K562 (cell line): ENCODE measurements around the gene ERMN. TPM values are rescaled to one million over a fixed set of nuclear protein-coding genes. Genes with fewer than 3 reads are reported as not detected.

Experiments used
- ATAC-seq: fragments of 200-7000 bp; cut with Tn5 transposase; 3 replicates; pipeline ENCODE4 v1.9.1; 2020; ENCODE audit warnings: moderate library complexity
- BruUV-seq: library from RNA; stranded (reverse); fragments of 400-500 nt; replicated peaks from 2 replicates; lab custom pipeline; 2021; lab: Mats Ljungman, UMichigan
- CTCF ChIA-PET: fragments of 300-600 bp; formaldehyde crosslinking; extraction: SDS; loops from one replicate; lab custom pipeline; 2021; ENCODE audit warnings: low intra/inter-chr PET ratio; lab: Yijun Ruan, JAX
- POLR2A ChIA-PET: fragments of 300-600, 350-650 bp; sonication (Branson Sonifier 250); formaldehyde crosslinking; extraction: SDS; loops from one replicate; lab custom pipeline; 2021; ENCODE audit warnings: antibody characterized with exemption, inconsistent platforms; lab: Yijun Ruan, JAX
- DNase-seq, 4 experiments: peaks; one replicate each; pipeline versions ENCODE4 v3.0.0 to v3.0.0-alpha.2; 2011 to 2018; ENCODE audit warnings: low spot score in 3 of 4, mixed read lengths in 3 of 4; ENCODE audit errors: extremely low read depth in 1 of 4
- FAIRE-seq: peaks from 2 replicates; lab custom pipeline; 2011; peaks lifted over from hg19 to GRCh38; lab: Jason Lieb, UNC
- H2AFZ ChIP-seq: 2 replicates; pipeline ENCODE4 v1.6.0; 2011; ENCODE audit warnings: low read depth, low read length, control low read depth, inconsistent platforms
- H3K27ac ChIP-seq: fragments of 200-600 bp; 3 replicates; pipeline ENCODE4 v1.8.0; 2011; ENCODE audit warnings: low read depth, mild to moderate bottlenecking, control low read depth, inconsistent platforms, low read length, moderate library complexity, mixed read lengths; ENCODE audit errors: extremely low read depth
- H3K27me3 ChIP-seq, 2 experiments: fragments of 300-600 bp in 1 of 2; 2 replicates in 1 of 2; 3 replicates in 1 of 2; pipeline versions ENCODE4 v1.6.0 to v1.8.0; 2011; ENCODE audit warnings: inconsistent platforms in 2 of 2, low read length in 2 of 2, mild to moderate bottlenecking in 1 of 2, mixed read lengths in 1 of 2, moderate library complexity in 1 of 2; ENCODE audit not compliant: control insufficient read depth in 2 of 2, insufficient read depth in 2 of 2
- H3K36me3 ChIP-seq: fragments of 300-600 bp; 3 replicates; pipeline ENCODE4 v1.8.0; 2011; ENCODE audit warnings: mild to moderate bottlenecking, low read length, inconsistent platforms; ENCODE audit not compliant: control insufficient read depth, insufficient read depth
- H3K4me1 ChIP-seq, 2 experiments: fragments of 200-600 bp in 1 of 2; replicated peaks in 1 of 2; 2 replicates in 1 of 2; 3 replicates in 1 of 2; pipeline versions ENCODE4 v1.5.1 to v1.8.0; 2011; ENCODE audit warnings: inconsistent platforms in 2 of 2, low read length in 2 of 2, mild to moderate bottlenecking in 1 of 2, mixed read lengths in 1 of 2, moderate library complexity in 1 of 2; ENCODE audit not compliant: control insufficient read depth in 2 of 2, insufficient read depth in 2 of 2
- H3K4me2 ChIP-seq: 2 replicates; pipeline ENCODE4 v1.6.1; 2011; ENCODE audit warnings: low read length, control low read depth, inconsistent platforms, mixed read lengths; ENCODE audit not compliant: insufficient read depth
- H3K4me3 ChIP-seq: fragments of 200-600 bp; sonication (generic), shearing (Covaris generic); 2 replicates; pipeline ENCODE4 v1.5.1; 2016; ENCODE audit warnings: control low read depth, inconsistent platforms
- H3K79me2 ChIP-seq: fragments of 200-600 bp; 3 replicates; pipeline ENCODE4 v1.8.0; 2011; ENCODE audit warnings: low read length, inconsistent platforms; ENCODE audit not compliant: control insufficient read depth, insufficient read depth
- H3K9ac ChIP-seq, 2 experiments: 2 replicates each; pipeline versions ENCODE4 v1.6.0 to v1.6.1; 2011; ENCODE audit warnings: low read depth in 2 of 2, low read length in 2 of 2, control low read depth in 1 of 2, inconsistent platforms in 1 of 2, mild to moderate bottlenecking in 1 of 2, mixed read lengths in 1 of 2; ENCODE audit not compliant: insufficient read depth in 1 of 2
- H3K9me1 ChIP-seq: one replicate; pipeline ENCODE4 v1.6.0; 2011; ENCODE audit warnings: inconsistent platforms, mild to moderate bottlenecking, low read length, moderate library complexity; ENCODE audit not compliant: control insufficient read depth, insufficient read depth
- H3K9me3 ChIP-seq: replicated peaks from 2 replicates; pipeline ENCODE4 v1.5.1; 2011; ENCODE audit warnings: low read depth, low read length, inconsistent platforms; ENCODE audit not compliant: control insufficient read depth, insufficient read depth
- H4K20me1 ChIP-seq: replicated peaks from 2 replicates; pipeline ENCODE4 v1.6.1; 2011; ENCODE audit warnings: low read length, inconsistent platforms, mixed read lengths; ENCODE audit not compliant: control insufficient read depth, insufficient read depth
- C11orf30 ChIP-seq: fragments of 450-650 bp; IDR thresholded peaks from 2 replicates; pipeline ENCODE4 v1.6.1; 2016; ENCODE audit warnings: low read depth, mild to moderate bottlenecking
- ETV5 ChIP-seq: sonication (generic); formaldehyde crosslinking; IDR thresholded peaks from 2 replicates; pipeline ENCODE4 v1.4.0; 2020; ENCODE audit warnings: low read depth, mild to moderate bottlenecking, missing genetic modification reagents
- MAFF ChIP-seq: IDR thresholded peaks from 2 replicates; pipeline ENCODE4 v1.6.1; 2012; ENCODE audit warnings: low read length, improper control_type of control experiment
- MAFG ChIP-seq: fragments of 450-650 bp; conservative IDR thresholded peaks from 2 replicates; pipeline ENCODE4 v1.6.1; 2016; ENCODE audit warnings: missing genetic modification characterization, missing compliant biosample characterization
- MAFK ChIP-seq: IDR thresholded peaks from 2 replicates; pipeline ENCODE4 v1.6.1; 2011; ENCODE audit warnings: low read length, improper control_type of control experiment
- PHB ChIP-seq: fragments of 250-450 bp; sonication (Bioruptor Pico); IDR thresholded peaks from 2 replicates; pipeline ENCODE4 v1.5.0; 2021
- RAD51 ChIP-seq: fragments of 450-650 bp; IDR thresholded peaks from 2 replicates; pipeline ENCODE4 v1.7.1; 2016; ENCODE audit warnings: low read depth, mild to moderate bottlenecking, borderline replicate concordance
- TSC22D4 ChIP-seq: fragments of 450-650 bp; IDR thresholded peaks from 2 replicates; pipeline ENCODE4 v1.6.1; 2016; ENCODE audit warnings: missing genetic modification characterization, missing biosample characterization, control low read depth
- ZNF316 ChIP-seq: fragments of 450-650 bp; IDR thresholded peaks from 2 replicates; pipeline ENCODE4 v1.6.1; 2016
- WGBS: fragments of 100-300 bp; shearing (Covaris generic); methylation state at CpG from one replicate; pipeline ENCODE4 v1.1.6; 2016; ENCODE audit warnings: low coverage, mixed read lengths; ENCODE audit not compliant: insufficient coverage; ENCODE audit errors: missing lambda C conversion rate; 5-methylcytosine and 5-hydroxymethylcytosine counted together
- in situ Hi-C: fragments of 300-500 bp; cut with MboI; formaldehyde crosslinking; loops from 4 replicates; pipeline ENCODE4 v1.15.0; 2018; ENCODE audit warnings: inconsistent platforms, mixed read lengths
- intact Hi-C: fragments of 100-400 bp; cut with micrococcal nuclease; formaldehyde crosslinking; loops from 2 replicates; pipeline ENCODE4 v1.14.2; 2022
- polyA plus RNA-seq, 8 experiments: library from polyadenylated mRNA; depleted of rRNA in 4 of 8; stranded (reverse) in 5 of 8; unstranded in 3 of 8; fragments of >200 nt; fragmentation: Nextera tagmentation in 2 of 8; fragmentation: Illumina TruSeq in 1 of 8; extraction: Ambion mirVana in 2 of 8; extraction: Trizol in 1 of 8; gene quantifications; 2 replicates each; pipeline versions ENCODE4 v1.2.1 to v1.2.3, GENCODE V29; 2011 to 2014; ENCODE audit warnings: inconsistent platforms in 1 of 8, missing spikeins in 1 of 8
- total RNA-seq, 7 experiments: library from RNA; depleted of rRNA in 6 of 7; stranded (reverse); fragments of >200 nt in 6 of 7; fragmentation: Illumina TruSeq in 2 of 7; extraction: Trizol in 2 of 7; gene quantifications; 2 replicates each; pipeline versions ENCODE4 v1.2.1 to v1.2.3, GENCODE V29; 2011 to 2021; ENCODE audit warnings: low replicate concordance in 1 of 7
- TF ChIP-seq, protein P1 (sequence below): fragments of 450-650 bp; IDR thresholded peaks from 2 replicates; pipeline ENCODE4 v1.6.1; 2016; ENCODE audit warnings: low read depth

Gene ERMN
- total and polyA plus RNA-seq, 9 of the 15 experiments (the other 6 are each of a cell fraction or from before 2014, with no cell fraction given): 0.03 to 0.11 (median 0.05) TPM; not detected in 3

DNA sequence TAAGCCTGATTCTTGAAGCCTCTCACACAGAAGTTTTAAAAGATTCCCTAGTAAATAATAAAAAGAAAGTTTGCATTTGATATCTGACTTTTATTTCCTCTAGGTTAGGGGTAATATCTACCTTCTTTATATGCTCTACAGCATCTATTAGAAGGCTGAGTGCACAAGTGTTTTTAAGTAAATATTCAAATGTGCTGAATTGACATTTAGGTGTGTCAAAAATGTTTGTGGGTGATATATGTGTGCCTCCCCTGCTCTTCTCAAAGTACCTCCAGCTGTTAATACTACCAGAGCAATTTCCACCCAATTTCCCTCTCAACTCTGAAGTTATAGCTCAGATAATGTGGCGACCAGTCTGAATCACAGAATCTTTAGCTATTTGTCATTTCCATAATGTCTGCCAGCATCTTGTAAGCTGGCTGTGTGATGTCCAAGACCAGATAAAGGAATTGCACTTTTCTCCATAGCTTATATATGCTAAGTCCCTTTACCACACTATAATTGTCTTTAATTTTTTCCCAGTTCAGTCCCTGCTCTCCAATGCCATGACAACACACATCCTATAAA, 24.4 kb upstream of the ERMN start:
- DNase-seq: no peak

More for the DNA sequence above, 24.4 kb upstream of the ERMN start:
- no peak for FAIRE-seq
- Histone ChIP-seq H3K27ac (no peak overlapping the region), H4K20me1 (no peaks in the 10 kb centered on the region), H3K9ac (no peak overlapping the region), H3K9me1 (no peaks in the 10 kb centered on the region), H3K4me3 (no peak overlapping the region), H3K9me3 (no peaks in the 10 kb centered on the region), H3K4me2 (no peak overlapping the region), H3K27me3 (no peaks in the 10 kb centered on the region), H3K79me2 (no peaks in the 10 kb centered on the region), H3K4me1 (no peaks in the 10 kb centered on the region), H2AFZ (no peak overlapping the region), H3K36me3 (no peaks in the 10 kb centered on the region)
- no peak for ATAC-seq
- WGBS: 0% methylated on average over 1 of the region's 1 CpG
- ChIA-PET CTCF (no interaction called here), POLR2A (interaction anchor here (0.6 to 1.3 kb wide), 3 partner anchors 15 to 50 kb away, joined by 3 read pairs; no protein-coding TSS in a partner anchor)
- peak; percentile 54 for TF ChIP-seq MAFK
- TF ChIP-seq ETV5 (CRISPR knock-in tag): no peak
- peak; percentile 74 for TF ChIP-seq MAFF
- peak; percentile 63 for TF ChIP-seq MAFG (tag)
- TF ChIP-seq TSC22D4 (tag): no peak
- TF ChIP-seq, protein P1, sequence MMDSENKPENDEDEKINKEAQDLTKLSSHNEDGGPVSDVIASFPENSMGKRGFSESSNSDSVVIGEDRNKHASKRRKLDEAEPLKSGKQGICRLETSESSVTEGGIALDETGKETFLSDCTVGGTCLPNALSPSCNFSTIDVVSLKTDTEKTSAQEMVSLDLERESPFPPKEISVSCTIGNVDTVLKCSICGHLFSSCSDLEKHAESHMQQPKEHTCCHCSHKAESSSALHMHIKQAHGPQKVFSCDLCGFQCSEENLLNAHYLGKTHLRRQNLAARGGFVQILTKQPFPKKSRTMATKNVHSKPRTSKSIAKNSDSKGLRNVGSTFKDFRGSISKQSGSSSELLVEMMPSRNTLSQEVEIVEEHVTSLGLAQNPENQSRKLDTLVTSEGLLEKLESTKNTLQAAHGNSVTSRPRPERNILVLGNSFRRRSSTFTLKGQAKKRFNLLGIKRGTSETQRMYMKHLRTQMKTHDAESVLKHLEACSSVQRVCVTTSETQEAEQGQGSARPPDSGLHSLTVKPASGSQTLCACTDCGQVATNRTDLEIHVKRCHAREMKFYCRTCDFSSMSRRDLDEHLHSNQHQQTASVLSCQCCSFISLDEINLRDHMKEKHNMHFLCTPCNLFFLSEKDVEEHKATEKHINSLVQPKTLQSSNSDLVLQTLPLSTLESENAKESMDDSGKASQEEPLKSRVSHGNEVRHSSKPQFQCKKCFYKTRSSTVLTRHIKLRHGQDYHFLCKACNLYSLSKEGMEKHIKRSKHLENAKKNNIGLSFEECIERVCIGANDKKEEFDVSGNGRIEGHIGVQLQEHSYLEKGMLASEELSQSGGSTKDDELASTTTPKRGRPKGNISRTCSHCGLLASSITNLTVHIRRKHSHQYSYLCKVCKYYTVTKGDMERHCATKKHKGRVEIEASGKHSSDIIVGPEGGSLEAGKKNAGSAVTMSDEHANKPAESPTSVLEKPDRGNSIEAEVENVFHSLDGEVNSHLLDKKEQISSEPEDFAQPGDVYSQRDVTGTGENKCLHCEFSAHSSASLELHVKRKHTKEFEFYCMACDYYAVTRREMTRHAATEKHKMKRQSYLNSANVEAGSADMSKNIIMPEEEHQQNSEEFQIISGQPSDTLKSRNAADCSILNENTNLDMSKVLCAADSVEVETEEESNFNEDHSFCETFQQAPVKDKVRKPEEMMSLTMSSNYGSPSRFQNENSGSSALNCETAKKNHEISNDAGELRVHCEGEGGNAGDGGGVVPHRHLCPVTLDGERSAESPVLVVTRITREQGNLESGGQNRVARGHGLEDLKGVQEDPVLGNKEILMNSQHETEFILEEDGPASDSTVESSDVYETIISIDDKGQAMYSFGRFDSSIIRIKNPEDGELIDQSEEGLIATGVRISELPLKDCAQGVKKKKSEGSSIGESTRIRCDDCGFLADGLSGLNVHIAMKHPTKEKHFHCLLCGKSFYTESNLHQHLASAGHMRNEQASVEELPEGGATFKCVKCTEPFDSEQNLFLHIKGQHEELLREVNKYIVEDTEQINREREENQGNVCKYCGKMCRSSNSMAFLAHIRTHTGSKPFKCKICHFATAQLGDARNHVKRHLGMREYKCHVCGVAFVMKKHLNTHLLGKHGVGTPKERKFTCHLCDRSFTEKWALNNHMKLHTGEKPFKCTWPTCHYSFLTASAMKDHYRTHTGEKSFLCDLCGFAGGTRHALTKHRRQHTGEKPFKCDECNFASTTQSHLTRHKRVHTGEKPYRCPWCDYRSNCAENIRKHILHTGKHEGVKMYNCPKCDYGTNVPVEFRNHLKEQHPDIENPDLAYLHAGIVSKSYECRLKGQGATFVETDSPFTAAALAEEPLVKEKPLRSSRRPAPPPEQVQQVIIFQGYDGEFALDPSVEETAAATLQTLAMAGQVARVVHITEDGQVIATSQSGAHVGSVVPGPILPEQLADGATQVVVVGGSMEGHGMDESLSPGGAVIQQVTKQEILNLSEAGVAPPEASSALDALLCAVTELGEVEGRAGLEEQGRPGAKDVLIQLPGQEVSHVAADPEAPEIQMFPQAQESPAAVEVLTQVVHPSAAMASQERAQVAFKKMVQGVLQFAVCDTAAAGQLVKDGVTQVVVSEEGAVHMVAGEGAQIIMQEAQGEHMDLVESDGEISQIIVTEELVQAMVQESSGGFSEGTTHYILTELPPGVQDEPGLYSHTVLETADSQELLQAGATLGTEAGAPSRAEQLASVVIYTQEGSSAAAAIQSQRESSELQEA: no peak
- no peak for TF ChIP-seq RAD51
- no peak for TF ChIP-seq PHB (CRISPR knock-in tag)
- peak; percentile 79 for TF ChIP-seq ZNF316
- TF ChIP-seq C11orf30: peak; percentile 64; the same call in 1 of the 2 replicates
- intact Hi-C loops: no loop called here
- in situ Hi-C loops: loop anchor here (25.0 kb wide), 1 partner anchor 662 kb away; no protein-coding TSS in a partner anchor
- no TSS peak for BruUV-seq
